Ishikawa (cell line): ENCODE results near the gene SLC17A7.

ENCODE experiments used
- CEBPB ChIP-seq: IDR thresholded peaks from 2 replicates; pipeline ENCODE4 v1.6.1; 2012
- CREB1 ChIP-seq: IDR thresholded peaks from 2 replicates; pipeline ENCODE4 v1.6.1; 2012; ENCODE audit warnings: low read depth
- EGR1 ChIP-seq: IDR thresholded peaks from 2 replicates; pipeline ENCODE4 v1.6.1; 2012
- EP300 ChIP-seq: IDR thresholded peaks from 2 replicates; pipeline ENCODE4 v1.6.1; 2012; ENCODE audit warnings: borderline replicate concordance
- FOXM1 ChIP-seq: IDR thresholded peaks from 2 replicates; pipeline ENCODE4 v1.6.1; 2012; ENCODE audit warnings: low read depth, borderline replicate concordance
- MAX ChIP-seq: IDR thresholded peaks from 2 replicates; pipeline ENCODE4 v1.6.1; 2012
- NFIC ChIP-seq: IDR thresholded peaks from 2 replicates; pipeline ENCODE4 v1.6.1; 2012
- RAD21 ChIP-seq: IDR thresholded peaks from 2 replicates; pipeline ENCODE4 v1.6.1; 2012; ENCODE audit warnings: low read depth
- REST ChIP-seq: IDR thresholded peaks from 2 replicates; pipeline ENCODE4 v1.6.1; 2012; ENCODE audit warnings: low read depth, mild to moderate bottlenecking
- TAF1 ChIP-seq: IDR thresholded peaks from 2 replicates; pipeline ENCODE4 v1.6.1; 2012; ENCODE audit warnings: low read depth, mild to moderate bottlenecking
- TCF12 ChIP-seq: IDR thresholded peaks from 2 replicates; pipeline ENCODE4 v1.6.1; 2012; ENCODE audit warnings: low read depth
- TEAD4 ChIP-seq: IDR thresholded peaks from 2 replicates; pipeline ENCODE4 v1.6.1; 2012
- USF1 ChIP-seq: IDR thresholded peaks from 2 replicates; pipeline ENCODE4 v1.6.1; 2012
- YY1 ChIP-seq: IDR thresholded peaks from 2 replicates; pipeline ENCODE4 v1.6.1; 2012; ENCODE audit warnings: low read depth
- ZBTB7A ChIP-seq: IDR thresholded peaks from 2 replicates; pipeline ENCODE4 v1.6.1; 2012; ENCODE audit warnings: low read depth

Gene SLC17A7

GRCh38 chr19:49409441-49410029 lies 31.8 kb downstream of the SLC17A7 start:
- TF ChIP-seq ZBTB7A (0 out of 2 replicates have a peak, but pooled peaks have one; percentile 11), FOXM1 (no peak), RAD21 (no peak)

GRCh38 chr19:49408816-49409440 lies 32.4 kb downstream of the SLC17A7 start:
- TF ChIP-seq TEAD4 (0 out of 2 replicates have a peak, but pooled peaks have one; percentile 5), MAX (peak; percentile 51), EGR1 (no peak), TCF12 (0 out of 2 replicates have a peak, but pooled peaks have one; percentile 46), YY1 (no peak), ZBTB7A (0 out of 2 replicates have a peak, but pooled peaks have one; percentile 70)

- TF ChIP-seq FOXM1 (no peak), TAF1 (no peak), REST (no peak), NFIC (no peak), EGR1 (no peak), USF1 (no peak), CREB1 (no peak), TCF12 (no peak), RAD21 (no peak), YY1 (no peak), TEAD4 (no peak), MAX (no peak), CEBPB (no peak), ZBTB7A (no peak)
These were observed 33.8 kb downstream of the SLC17A7 start for GRCh38 chr19:49407482-49408015.

GRCh38 chr19:49407079-49407478 lies 34.2 kb downstream of the SLC17A7 start:
- TF ChIP-seq CEBPB (no peak), USF1 (no peak), REST (no peak), EP300 (no peak), RAD21 (no peak), ZBTB7A (no peak), TCF12 (no peak), YY1 (no peak), TEAD4 (no peak), FOXM1 (no peak), CREB1 (no peak), EGR1 (no peak)

- TF ChIP-seq FOXM1, result peak; percentile 50; the same call in 1 of the 2 replicates
- peak; percentile 39 for TF ChIP-seq YY1
- TF ChIP-seq EGR1, result no peak
- TF ChIP-seq REST, result no peak
- peak; percentile 87 for TF ChIP-seq EP300
- peak; percentile 13; the same call in 1 of the 2 replicates for TF ChIP-seq ZBTB7A
- peak; percentile 59 for TF ChIP-seq MAX
- TF ChIP-seq CREB1, result no peak
- TF ChIP-seq TAF1, result no peak
- TF ChIP-seq TEAD4, result peak; percentile 58; the same call in 1 of the 2 replicates
- peak; percentile 16; the same call in 1 of the 2 replicates for TF ChIP-seq RAD21
- TF ChIP-seq CEBPB, result no peak; the same call in 1 of the 2 replicates
- TF ChIP-seq TCF12, result peak; percentile 96
- TF ChIP-seq USF1, result no peak
- TF ChIP-seq NFIC, result peak; percentile 63
These were observed 37.7 kb downstream of the SLC17A7 start for GRCh38 chr19:49403404-49404187.
